A204.1 (cell line): ENCODE data around the gene CFHR1.
"Not testable (repeated sequence)": the region's sequence is repeated elsewhere in the genome, so short reads cannot be mapped to it uniquely, and the experiment has no call there.

Experiments
- FAIRE-seq: peaks from 2 replicates; lab custom pipeline; 2012; peaks lifted over from hg19 to GRCh38; lab: Jason Lieb, UNC

The CFHR1 gene

GRCh38 chr1:196819531-196819930 is at the start of gene CFHR1:
TSS of gene CFHR1 (plus strand) at chr1:196819731. CDS start at chr1:196819845, 114 bp downstream.
- FAIRE-seq = not testable (repeated sequence)

GRCh38 chr1:196769823-196770222 is 49.7 kb upstream of the CFHR1 start:
- not testable (repeated sequence) for FAIRE-seq

DNA sequence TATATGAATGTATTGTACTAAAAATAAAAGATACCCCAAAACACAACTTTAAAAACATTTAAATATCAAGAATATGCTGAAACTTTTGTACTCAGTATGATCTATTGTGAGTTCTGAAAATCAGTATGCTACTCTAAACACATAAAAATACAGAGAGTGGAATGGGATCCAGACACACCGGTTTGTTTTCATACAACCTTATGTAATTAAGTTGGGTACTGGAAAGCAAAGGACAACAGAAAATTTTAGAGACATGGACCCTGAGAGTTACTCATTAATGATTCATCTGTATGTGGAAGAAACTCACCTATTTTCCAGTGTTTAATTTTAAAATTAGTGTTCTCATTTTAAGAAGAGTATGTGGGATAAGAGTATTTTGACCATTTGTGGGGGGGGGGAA is 45.8 kb upstream of the CFHR1 start:
- no peak for FAIRE-seq

DNA sequence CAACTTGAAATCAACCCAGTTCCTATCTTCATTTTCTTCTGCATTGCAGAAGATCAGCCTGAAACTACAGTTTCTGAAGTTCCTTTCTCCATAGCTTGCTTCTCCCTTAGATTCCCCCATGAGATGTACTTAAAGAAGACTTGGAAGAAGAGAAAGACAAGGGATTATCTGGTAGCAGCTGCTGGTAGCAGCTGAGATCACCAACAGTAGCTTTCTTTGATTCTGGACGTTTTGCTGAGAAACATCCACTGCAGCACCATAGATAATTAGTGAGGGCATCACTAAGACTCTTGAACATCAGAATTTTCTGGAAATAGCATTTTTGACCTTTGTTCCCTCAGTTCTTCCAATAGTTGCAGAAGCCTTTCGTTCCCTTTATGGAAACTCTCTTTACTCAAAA is 45.4 kb upstream of the CFHR1 start:
- no peak for FAIRE-seq

- no peak for FAIRE-seq
Measured at GRCh38 chr1:196774603-196775002, 44.9 kb upstream of the CFHR1 start, which contains the start of gene CFHR3. TSS of gene CFHR3 (plus strand) at chr1:196774840. CDS start at chr1:196774887, 47 bp downstream.

GRCh38 chr1:196777603-196778002 is 41.9 kb upstream of the CFHR1 start:
- FAIRE-seq = no peak

DNA sequence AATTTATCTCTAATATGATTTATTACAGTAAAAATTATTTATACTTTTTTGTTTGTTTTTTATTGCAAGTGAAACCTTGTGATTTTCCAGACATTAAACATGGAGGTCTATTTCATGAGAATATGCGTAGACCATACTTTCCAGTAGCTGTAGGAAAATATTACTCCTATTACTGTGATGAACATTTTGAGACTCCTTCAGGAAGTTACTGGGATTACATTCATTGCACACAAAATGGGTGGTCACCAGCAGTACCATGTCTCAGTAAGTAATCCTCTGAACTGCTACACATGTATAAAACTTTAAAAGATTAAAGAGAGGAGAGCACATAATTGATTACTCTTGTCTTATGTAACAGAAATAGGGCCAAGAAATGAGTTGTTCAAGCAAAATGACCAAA is 40.4 kb upstream of the CFHR1 start:
- FAIRE-seq = no peak

DNA sequence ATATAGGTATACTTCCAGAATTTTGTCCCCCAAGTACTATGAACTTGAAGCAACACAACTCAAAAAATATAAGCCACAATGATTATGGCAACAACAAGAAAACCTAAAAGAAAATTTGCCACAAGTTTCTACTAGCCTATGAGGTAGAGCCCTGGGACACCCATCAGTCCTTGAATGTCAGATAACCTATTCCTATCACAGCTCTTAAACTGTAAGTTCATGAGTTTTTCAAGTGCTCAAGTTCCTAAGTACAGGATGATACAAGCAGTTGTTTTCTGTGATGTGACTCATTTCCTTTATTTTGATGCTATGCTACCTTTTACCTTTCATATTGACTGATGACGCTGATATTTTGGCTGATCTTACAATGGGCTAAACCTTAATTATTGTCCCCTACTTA is 28.3 kb upstream of the CFHR1 start:
- FAIRE-seq = not testable (repeated sequence)

DNA sequence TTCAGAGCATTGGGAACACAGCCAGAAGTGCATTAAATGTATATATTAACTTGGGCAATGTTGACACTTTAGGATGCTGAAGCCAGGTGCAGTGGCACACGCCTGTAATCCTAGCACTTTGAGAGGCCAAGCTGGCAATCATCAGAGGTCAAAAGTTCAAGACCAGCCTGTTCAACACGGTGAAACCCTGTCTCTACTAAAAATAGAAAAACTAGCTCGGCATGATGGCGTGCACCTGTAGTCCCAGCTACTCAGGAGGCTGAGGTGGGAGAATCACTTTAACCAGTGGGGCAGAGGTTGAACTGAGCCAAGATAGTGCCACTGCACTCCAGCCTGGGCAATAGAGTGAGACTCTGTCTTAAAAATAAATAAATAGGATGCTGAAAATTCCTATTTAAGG is 25.4 kb upstream of the CFHR1 start:
- FAIRE-seq = not testable (repeated sequence)

- no peak for FAIRE-seq
Measured at GRCh38 chr1:196797891-196798290, 21.6 kb upstream of the CFHR1 start.

GRCh38 chr1:196801920-196802319 is 17.6 kb upstream of the CFHR1 start:
- FAIRE-seq = not testable (repeated sequence)

GRCh38 chr1:196808529-196809235 is 10.8 kb upstream of the CFHR1 start:
- no peak for FAIRE-seq

DNA sequence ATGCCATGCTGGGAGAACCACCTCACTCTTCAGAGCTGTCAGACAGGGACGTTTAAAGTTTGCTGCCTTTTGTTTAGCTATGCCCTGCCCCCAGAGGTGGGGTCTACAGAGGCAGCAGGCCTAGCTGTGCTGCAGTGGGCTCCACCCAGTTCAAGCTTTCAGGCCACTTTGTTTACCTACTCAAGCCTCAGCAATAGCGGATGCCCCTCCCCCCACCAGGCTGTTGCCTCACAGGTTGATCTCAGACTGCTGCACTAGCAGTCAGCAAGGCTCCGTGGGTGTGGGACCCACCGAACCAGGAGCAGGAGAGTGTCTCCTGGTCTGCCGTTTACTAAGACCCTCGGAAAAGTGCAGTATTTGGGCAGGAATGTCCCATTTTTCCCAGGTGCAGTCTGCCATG is 2.1 kb upstream of the CFHR1 start:
- not testable (repeated sequence) for FAIRE-seq

- FAIRE-seq = peak; percentile 99
Measured at GRCh38 chr1:196827860-196828259, 8.3 kb downstream of the CFHR1 start.

GRCh38 chr1:196849613-196850492 is 30.3 kb downstream of the CFHR1 start:
- FAIRE-seq = not testable (repeated sequence)

DNA sequence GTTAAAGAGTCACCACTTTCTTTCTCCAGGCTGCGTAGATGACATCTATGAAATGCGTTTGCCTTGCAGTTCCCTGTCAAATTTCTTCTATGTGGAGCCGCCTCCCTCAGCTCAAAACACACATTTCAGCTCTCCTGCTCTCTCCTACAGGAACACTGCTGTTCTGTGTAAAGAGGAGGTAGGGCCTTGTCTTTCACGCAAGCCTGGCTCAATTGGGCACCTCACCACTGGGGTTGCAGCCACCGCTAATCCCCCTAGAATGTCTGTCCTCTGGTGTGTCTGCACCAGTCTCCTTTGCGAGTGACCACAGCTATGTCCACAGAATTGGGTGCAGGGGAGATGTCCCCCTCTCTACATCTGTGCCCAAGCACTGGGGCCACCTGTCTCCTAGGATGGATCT is 36.5 kb downstream of the CFHR1 start:
- FAIRE-seq = no peak

DNA sequence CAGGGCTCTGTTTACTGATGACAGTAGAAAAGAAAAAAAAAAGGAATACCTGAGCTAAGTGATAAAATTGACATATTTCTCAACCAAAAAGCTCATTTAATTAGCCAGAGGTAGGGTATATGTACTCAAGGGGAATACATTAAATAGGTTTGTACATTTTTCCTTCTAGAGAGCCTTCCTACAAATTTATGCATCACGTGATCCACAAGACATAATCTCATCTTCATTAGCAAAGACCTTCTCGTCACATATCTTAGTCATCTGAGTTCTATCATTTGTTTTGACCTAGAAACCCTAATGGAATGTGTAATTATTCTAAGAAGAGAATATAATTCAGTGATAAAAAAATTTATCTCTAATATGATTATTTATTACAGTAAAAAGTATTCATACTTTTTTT is 37.7 kb downstream of the CFHR1 start:
- peak; percentile 43 for FAIRE-seq

GRCh38 chr1:196858811-196859210 is 39.3 kb downstream of the CFHR1 start:
- no peak for FAIRE-seq

- FAIRE-seq = no peak
Measured at GRCh38 chr1:196860323-196860884, 40.9 kb downstream of the CFHR1 start.

DNA sequence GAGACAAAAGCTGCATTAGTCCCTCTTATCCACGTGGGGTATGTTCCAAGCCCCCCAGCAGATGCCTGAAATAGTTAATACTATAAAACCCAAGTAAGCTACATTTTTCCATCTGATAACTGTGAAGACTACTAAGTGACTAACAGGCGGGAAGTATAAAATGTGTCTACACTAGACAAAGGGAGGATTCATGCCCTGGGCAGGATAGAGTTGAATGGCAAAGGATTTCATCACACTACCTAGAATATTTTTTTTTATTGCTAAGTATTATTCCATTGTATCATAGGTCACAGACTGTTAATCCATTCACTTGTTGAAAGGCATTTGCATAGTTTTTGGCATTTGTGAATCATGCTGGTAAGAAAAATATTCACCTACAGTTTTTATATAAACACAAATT is 41.9 kb downstream of the CFHR1 start:
- no peak for FAIRE-seq

DNA sequence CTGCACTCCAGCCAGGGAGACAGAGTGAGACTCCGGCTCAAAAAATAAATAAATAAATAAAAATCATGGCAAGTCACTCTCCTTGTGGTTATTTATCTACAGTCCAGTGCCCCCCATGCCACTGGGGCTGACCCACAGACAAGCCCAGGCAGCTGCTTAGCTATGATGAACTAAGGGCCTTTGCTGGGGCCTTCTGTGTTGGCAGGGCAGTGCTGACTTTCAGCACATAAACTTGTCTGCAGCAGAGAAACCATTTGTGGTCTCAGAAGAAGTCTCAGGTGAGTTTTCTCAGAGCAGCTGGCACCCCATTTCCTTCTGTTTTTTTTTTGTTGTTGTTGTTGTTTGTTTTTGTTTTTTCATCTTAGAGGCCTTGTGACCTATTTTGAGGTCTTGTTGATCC is 47.4 kb downstream of the CFHR1 start:
- FAIRE-seq = no peak

DNA sequence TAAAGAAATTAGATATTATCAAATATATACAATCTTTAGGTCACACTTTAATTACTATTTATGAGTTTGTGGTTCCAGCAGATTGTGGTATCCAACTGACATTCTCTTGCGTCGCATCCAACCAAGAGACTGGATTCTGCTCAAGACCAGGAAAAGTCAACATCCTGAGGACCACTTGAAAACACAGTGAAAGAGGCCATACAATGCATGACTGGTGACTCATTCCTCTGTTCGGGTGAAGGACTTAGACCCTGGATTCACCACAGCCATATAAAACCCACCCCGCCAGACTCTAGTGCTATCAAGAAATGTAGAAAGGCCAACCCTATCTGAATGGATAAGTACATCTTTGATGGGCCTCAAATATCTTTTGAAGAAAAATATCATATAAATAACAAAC is 53.9 kb downstream of the CFHR1 start:
- FAIRE-seq = no peak

- FAIRE-seq = no peak
Measured at GRCh38 chr1:196875935-196876334, 56.4 kb downstream of the CFHR1 start.
